HG02623 (cell line): ENCODE data around the gene RTP3.
A peak's percentile ranks its signal among the peaks of the same experiment; 100 is the strongest.
"Not testable (repeated sequence)": the region's sequence is repeated elsewhere in the genome, so short reads cannot be mapped to it uniquely, and the experiment has no call there.

Source experiments
- ATAC-seq: cut with Tn5 transposase; IDR thresholded peaks from one replicate; pipeline ENCODE4 v1.9.1; 2021; ENCODE audit warnings: moderate library complexity; ENCODE audit not compliant: unreplicated experiment

Gene RTP3

GRCh38 chr3:46516521-46516920 is 18.7 kb downstream of the RTP3 start:
- ATAC-seq: no peak

GRCh38 chr3:46517016-46517783 is 19.4 kb downstream of the RTP3 start:
- no peak for ATAC-seq

- no peak for ATAC-seq
Measured at GRCh38 chr3:46517784-46518181, 20.0 kb downstream of the RTP3 start.

GRCh38 chr3:46519952-46520351 is 22.2 kb downstream of the RTP3 start:
- ATAC-seq: no peak

GRCh38 chr3:46520531-46520930 is 22.8 kb downstream of the RTP3 start:
- no peak for ATAC-seq

- ATAC-seq: no peak
Measured at GRCh38 chr3:46521096-46521495, 23.3 kb downstream of the RTP3 start.

- not testable (repeated sequence) for ATAC-seq
Measured at GRCh38 chr3:46522201-46522600, 24.4 kb downstream of the RTP3 start.

- ATAC-seq: no peak
Measured at GRCh38 chr3:46523556-46523955, 25.8 kb downstream of the RTP3 start.

- ATAC-seq: no peak
Measured at GRCh38 chr3:46524008-46524407, 26.2 kb downstream of the RTP3 start.

GRCh38 chr3:46524832-46525231 is 27.1 kb downstream of the RTP3 start:
- ATAC-seq: no peak

- no peak for ATAC-seq
Measured at GRCh38 chr3:46527239-46527638, 29.5 kb downstream of the RTP3 start.

- no peak for ATAC-seq
Measured at GRCh38 chr3:46533091-46533490, 35.3 kb downstream of the RTP3 start.

GRCh38 chr3:46535746-46536145 is 38.0 kb downstream of the RTP3 start:
- no peak for ATAC-seq

- ATAC-seq: no peak
Measured at GRCh38 chr3:46536758-46537157, 39.0 kb downstream of the RTP3 start.

GRCh38 chr3:46537316-46537715 is 39.5 kb downstream of the RTP3 start:
- no peak for ATAC-seq

GRCh38 chr3:46537779-46538178 is 40.0 kb downstream of the RTP3 start:
- no peak for ATAC-seq

GRCh38 chr3:46538425-46538802 is 40.6 kb downstream of the RTP3 start:
- ATAC-seq: not testable (repeated sequence)

- ATAC-seq: peak; percentile 74
Measured at GRCh38 chr3:46538803-46539442, 41.1 kb downstream of the RTP3 start.

GRCh38 chr3:46539443-46540005 is 41.7 kb downstream of the RTP3 start:
- no peak for ATAC-seq

GRCh38 chr3:46540550-46540949 is 42.8 kb downstream of the RTP3 start:
- ATAC-seq: no peak

- ATAC-seq: no peak
Measured at GRCh38 chr3:46541835-46542234, 44.1 kb downstream of the RTP3 start.

- no peak for ATAC-seq
Measured at GRCh38 chr3:46542344-46542743, 44.6 kb downstream of the RTP3 start.
